ENCODE measurements around the gene DCAF4. TPM values are rescaled to one million over a fixed set of nuclear protein-coding genes. Genes with fewer than 3 reads are reported as not detected.
"Not testable (repeated sequence)": the region's sequence is repeated elsewhere in the genome, so short reads cannot be mapped to it uniquely, and the experiment has no call there.

Gene DCAF4
- total RNA-seq, 2 experiments from 2014 or later: 25.5 to 31.8 TPM

- Mint-ChIP-seq H3K4me1 (peaks cover 14% of the 10 kb centered on the region), H3K27ac (no peak overlapping the region), H3K36me3 (peaks cover 36% of the 10 kb centered on the region), H3K4me3 (no peak overlapping the region), H3K9me3 (no peaks in the 10 kb centered on the region), H3K27me3 (no peaks in the 10 kb centered on the region)
- no peak for DNase-seq
Observed at GRCh38 chr14:72941286-72941985, 15.2 kb downstream of the DCAF4 start.

DNA sequence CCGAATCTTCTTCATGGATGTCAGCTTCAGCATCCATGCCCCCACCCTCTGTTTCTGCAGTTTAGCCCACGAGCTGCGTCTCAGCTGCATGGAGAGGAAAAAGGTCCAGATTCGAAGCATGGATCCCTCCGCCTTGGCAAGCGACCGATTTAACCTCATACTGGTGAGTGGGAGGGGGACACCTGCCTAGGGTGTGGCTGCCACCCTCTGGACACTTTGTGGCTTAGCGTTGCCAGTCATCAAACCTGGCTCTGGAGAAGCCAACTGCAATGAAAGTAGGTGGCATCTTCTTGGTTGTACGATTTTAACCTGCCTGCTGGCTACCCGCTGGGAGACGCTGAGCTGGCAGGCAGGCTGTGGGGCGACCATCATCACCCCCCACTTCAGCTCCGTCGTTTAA is 16.7 kb downstream of the DCAF4 start:
- Mint-ChIP-seq H3K27me3 (no peaks in the 10 kb centered on the region), H3K4me1 (peaks cover 5% of the 10 kb centered on the region), H3K9me3 (no peaks in the 10 kb centered on the region), H3K27ac (no peak overlapping the region), H3K36me3 (peaks cover 31% of the 10 kb centered on the region), H3K4me3 (no peak overlapping the region)
- no peak for DNase-seq

DNA sequence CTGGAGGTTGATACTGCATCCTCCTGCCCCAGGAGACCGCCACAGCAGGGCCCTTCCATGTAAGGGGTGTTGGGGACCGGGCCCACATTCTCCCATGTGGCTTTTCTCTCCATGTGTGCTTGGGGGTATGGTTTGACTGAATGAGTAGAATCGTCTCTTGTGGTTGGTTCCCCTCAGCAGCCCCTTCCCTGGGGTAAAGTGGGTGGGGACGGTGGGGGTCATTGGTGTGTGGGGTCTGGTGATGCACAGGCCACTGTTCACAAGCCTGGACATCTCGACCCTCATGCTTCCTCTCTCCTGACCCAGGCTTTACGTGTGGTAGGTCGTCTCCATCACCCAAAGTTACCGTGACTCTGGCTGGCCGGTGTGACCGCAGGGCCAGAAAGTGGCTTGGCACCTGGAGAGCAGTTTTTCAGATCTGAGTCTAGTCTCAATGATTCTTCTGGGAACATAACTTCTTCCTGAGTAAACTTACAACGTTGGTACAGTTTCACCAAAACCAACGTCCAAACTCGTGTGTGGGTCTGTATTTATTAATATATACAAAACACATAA is 17.7 kb downstream of the DCAF4 start:
- H3K27ac Mint-ChIP-seq: no peak overlapping the region

DNA sequence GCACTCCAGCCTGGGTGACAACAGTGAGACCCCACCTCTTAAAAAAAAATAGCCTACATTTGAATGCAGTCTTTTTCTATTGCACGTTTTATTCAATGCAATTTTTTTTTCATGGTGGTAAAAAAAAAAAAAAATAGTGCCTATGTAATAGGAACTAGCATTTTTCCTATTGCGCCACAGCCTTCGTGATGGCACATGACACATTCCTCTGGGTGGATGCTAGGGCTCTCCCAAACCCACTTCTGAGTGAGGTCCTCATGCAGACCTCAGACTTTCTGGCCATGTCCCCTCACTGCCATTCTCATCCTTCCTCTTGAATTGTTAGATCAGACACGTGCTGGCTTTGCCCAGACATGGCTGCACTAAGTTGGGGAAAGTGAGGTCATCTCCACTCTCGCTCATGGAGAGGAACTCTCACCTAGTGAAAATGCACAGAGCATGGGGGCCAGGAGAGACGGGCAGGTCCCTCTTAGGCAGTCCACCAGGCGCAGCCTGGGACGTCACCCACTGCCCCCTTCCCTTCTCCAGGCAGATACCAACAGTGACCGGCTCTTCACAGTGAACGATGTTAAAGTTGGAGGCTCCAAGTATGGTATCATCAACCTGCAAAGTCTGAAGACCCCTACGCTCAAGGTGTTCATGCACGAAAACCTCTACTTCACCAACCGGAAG is 19.2 kb downstream of the DCAF4 start:
- no peaks in the 10 kb centered on the region for H3K27me3 Mint-ChIP-seq
- no peak overlapping the region for H3K4me3 Mint-ChIP-seq
- peaks cover 11% of the 10 kb centered on the region for H3K4me1 Mint-ChIP-seq
- H3K9me3 Mint-ChIP-seq: no peaks in the 10 kb centered on the region
- no peak overlapping the region for H3K27ac Mint-ChIP-seq
- H3K36me3 Mint-ChIP-seq: peaks cover 21% of the 10 kb centered on the region
- no peak for DNase-seq

More for the DNA sequence above, 17.7 kb downstream of the DCAF4 start:
- Mint-ChIP-seq H3K4me1 (peaks cover 11% of the 10 kb centered on the region), H3K27me3 (no peaks in the 10 kb centered on the region), H3K4me3 (no peak overlapping the region), H3K36me3 (peaks cover 30% of the 10 kb centered on the region), H3K9me3 (no peaks in the 10 kb centered on the region)
- no peak for DNase-seq

- Mint-ChIP-seq H3K36me3 (peaks cover 22% of the 10 kb centered on the region), H3K4me1 (peaks cover 11% of the 10 kb centered on the region), H3K9me3 (no peaks in the 10 kb centered on the region), H3K27me3 (no peaks in the 10 kb centered on the region), H3K27ac (no peak overlapping the region), H3K4me3 (no peak overlapping the region)
- no peak for DNase-seq
Observed at GRCh38 chr14:72946491-72946890, 20.2 kb downstream of the DCAF4 start.

DNA sequence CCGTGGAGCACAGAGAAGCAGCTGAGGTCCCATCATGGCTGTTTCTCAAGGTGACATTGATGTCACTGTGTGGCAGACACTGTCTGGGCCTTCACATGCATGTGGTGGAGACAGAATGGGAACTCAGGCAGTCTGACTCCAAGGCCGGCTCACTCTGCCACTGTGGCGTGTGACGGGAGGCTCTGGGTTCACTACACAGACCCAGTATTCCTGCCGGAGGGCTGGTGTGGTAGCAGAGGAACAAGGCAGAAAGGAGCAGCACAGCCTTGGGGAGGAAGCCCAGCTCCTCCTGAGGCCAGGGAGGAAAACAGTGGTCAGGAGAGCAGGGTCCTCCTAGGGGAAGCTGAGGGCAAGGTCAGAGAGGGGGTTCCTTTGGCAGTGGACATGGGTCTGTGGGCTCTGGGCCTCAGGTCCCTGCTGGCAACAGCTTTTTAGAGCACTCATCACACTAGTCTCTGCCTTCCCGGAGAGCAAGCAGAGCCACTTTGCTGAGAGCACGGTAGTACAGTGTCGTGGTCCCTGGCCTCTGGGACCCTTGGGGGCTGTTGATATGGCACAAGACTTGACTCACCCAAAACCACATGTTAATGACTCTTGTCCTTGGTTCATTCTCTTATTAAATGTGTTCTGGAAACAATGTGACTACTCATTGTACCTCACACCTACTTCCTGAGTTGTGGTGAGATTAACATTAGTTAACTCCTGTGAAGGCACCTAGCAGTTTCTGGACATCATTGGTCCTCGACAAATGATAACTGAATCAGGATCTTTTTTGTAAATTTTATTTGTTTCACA is 21.3 kb downstream of the DCAF4 start:
- peak; percentile 24 for DNase-seq
- Mint-ChIP-seq H3K27me3 (no peaks in the 10 kb centered on the region), H3K27ac (peak overlapping the region; percentile 46), H3K9me3 (no peaks in the 10 kb centered on the region), H3K4me1 (peaks cover 11% of the 10 kb centered on the region), H3K4me3 (no peak overlapping the region), H3K36me3 (peaks cover 22% of the 10 kb centered on the region)

GRCh38 chr14:72948481-72949138 is 22.3 kb downstream of the DCAF4 start:
- peak; percentile 53 for DNase-seq
- Mint-ChIP-seq H3K27ac (peak overlapping the region; percentile 32), H3K9me3 (no peaks in the 10 kb centered on the region), H3K27me3 (no peaks in the 10 kb centered on the region), H3K4me3 (no peak overlapping the region), H3K36me3 (peaks cover 18% of the 10 kb centered on the region), H3K4me1 (peaks cover 11% of the 10 kb centered on the region)

DNA sequence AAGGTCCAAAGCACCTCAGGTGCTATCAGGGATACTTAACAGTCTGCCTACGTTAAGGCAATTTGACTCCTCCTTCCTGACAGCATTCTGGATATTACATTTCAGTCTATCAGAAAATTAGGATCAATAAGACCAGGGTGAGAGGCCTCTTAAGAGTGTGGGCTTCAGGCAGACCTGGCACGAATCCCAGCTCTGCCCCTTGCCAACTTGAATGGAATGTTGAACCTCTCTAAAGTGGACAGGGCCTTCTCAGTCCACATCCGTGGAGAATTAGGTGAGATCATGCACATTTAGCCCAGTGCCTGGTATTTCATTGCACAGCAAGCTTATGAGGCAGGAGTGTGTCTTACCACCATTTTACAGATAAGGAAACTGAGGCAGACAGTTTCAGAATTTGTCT is 25.9 kb downstream of the DCAF4 start:
- Mint-ChIP-seq H3K4me1 (peaks cover 11% of the 10 kb centered on the region), H3K9me3 (no peaks in the 10 kb centered on the region), H3K36me3 (peaks cover 22% of the 10 kb centered on the region), H3K27ac (no peak overlapping the region), H3K4me3 (no peak overlapping the region), H3K27me3 (no peaks in the 10 kb centered on the region)
- DNase-seq: no peak

DNA sequence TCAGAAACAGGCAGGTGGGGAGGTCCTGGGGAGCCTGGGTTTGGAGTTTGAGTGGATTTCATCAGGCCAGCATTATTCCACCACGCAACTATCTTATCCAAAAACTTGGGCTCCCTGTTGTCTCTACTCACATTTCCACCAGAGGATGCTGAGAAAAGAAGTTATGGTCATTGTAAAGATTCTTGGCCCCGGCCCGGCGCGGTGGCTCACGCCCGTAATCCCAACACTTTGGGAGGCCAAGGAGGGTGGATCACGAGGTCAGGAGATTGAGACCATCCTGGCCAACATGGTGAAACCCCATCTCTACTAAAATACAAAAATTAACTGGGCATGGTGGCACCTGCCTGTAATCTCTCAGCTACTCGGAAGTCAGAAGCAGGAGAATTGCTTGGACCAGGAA is 30.5 kb downstream of the DCAF4 start:
- not testable (repeated sequence) for H3K27ac Mint-ChIP-seq, H3K27me3 Mint-ChIP-seq, DNase-seq, H3K4me3 Mint-ChIP-seq, H3K9me3 Mint-ChIP-seq, H3K4me1 Mint-ChIP-seq
- peaks cover 25% of the 10 kb centered on the region for H3K36me3 Mint-ChIP-seq

DNA sequence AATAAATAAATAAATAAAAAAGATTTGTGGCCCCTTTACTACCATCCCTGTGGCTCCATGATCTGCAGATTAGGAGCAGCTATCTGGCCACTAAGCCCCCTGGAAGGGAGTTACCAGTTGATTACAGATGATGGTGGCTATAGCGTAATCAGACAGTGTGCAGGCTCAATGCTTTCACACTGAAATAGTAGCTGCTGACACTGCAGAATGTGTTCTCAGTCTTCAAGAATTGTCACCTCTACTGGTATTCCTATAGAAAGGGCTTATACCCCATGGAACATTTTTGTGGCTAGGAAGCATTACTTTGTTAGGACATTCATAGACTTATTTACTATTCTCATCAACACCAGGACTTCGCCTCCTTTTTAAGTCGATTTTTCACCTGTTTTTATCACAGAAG is 30.9 kb downstream of the DCAF4 start:
- Mint-ChIP-seq H3K4me1 (no peaks in the 10 kb centered on the region), H3K27ac (no peak overlapping the region), H3K36me3 (peaks cover 24% of the 10 kb centered on the region), H3K4me3 (no peak overlapping the region), H3K27me3 (no peaks in the 10 kb centered on the region), H3K9me3 (no peaks in the 10 kb centered on the region)
- no peak for DNase-seq

DNA sequence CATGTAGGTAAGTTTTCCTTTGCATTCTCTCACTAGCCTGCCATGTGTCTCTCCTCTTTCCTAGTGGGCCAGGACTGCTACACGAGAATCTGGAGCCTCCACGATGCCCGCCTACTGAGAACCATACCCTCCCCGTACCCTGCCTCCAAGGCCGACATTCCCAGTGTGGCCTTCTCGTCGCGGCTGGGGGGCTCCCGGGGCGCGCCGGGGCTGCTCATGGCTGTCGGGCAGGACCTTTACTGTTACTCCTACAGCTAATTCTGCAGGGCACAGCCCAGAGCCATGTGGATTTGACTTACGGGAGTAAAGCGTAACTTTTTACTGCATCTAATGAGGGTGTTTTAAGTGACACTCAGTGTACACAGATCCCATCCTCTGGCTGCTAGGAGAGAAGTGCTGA is 32.3 kb downstream of the DCAF4 start:
- Mint-ChIP-seq H3K27me3 (no peaks in the 10 kb centered on the region), H3K36me3 (peaks cover 28% of the 10 kb centered on the region), H3K9me3 (no peaks in the 10 kb centered on the region), H3K27ac (no peak overlapping the region), H3K4me3 (no peak overlapping the region), H3K4me1 (peaks cover 5% of the 10 kb centered on the region)
- DNase-seq: no peak

DNA sequence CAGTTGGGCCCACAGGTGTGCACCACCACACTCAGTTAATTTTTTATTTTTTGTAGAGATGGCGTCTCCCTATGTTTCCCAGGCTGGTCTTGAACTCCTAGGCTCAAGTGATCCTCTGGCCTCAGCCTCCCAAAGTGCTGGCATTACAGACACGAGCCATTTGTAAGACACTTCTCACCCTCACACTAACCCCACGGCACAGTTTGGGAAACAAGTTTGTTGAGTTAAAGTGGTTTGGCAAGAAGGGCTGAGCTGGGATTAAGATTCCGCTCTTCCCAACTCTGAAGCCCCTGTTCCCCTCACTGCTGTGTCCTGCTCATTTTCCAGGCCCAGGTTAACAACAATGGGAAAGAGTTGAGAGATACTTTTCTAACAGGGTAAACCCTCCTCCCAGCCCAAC is 34.8 kb downstream of the DCAF4 start:
- not testable (repeated sequence) for H3K9me3 Mint-ChIP-seq, DNase-seq, H3K4me3 Mint-ChIP-seq, H3K4me1 Mint-ChIP-seq, H3K27me3 Mint-ChIP-seq, H3K27ac Mint-ChIP-seq
- peaks cover 23% of the 10 kb centered on the region for H3K36me3 Mint-ChIP-seq

- peaks cover 19% of the 10 kb centered on the region for H3K36me3 Mint-ChIP-seq
Observed at GRCh38 chr14:72961579-72962335, 35.5 kb downstream of the DCAF4 start.

GRCh38 chr14:72962336-72962754 is 36.1 kb downstream of the DCAF4 start:
- DNase-seq, H3K4me1 Mint-ChIP-seq, H3K9me3 Mint-ChIP-seq, H3K4me3 Mint-ChIP-seq, H3K27ac Mint-ChIP-seq, H3K27me3 Mint-ChIP-seq: not testable (repeated sequence)
- peaks cover 19% of the 10 kb centered on the region for H3K36me3 Mint-ChIP-seq

More at GRCh38 chr14:72961579-72962335, 35.5 kb downstream of the DCAF4 start:
- Mint-ChIP-seq H3K9me3 (no peaks in the 10 kb centered on the region), H3K4me1 (peaks cover 5% of the 10 kb centered on the region), H3K4me3 (no peak overlapping the region), H3K27ac (no peak overlapping the region), H3K27me3 (no peaks in the 10 kb centered on the region)
- no peak for DNase-seq
